Ovary (tissue), 3 donors: ENCODE results near the gene TIMM22.

Source experiments
- CTCF ChIP-seq, 3 donors: fragments of 450-650 bp in 2 of 3; fragments of 200-600 bp in 1 of 3; IDR thresholded peaks; one replicate each; pipeline versions ENCODE4 v1.5.1 to v1.8.0; 2016 to 2022; ENCODE audit warnings: antibody characterized with exemption in 3 of 3, mild to moderate bottlenecking in 1 of 3
- EP300 ChIP-seq: sonication (generic); formaldehyde crosslinking; IDR thresholded peaks from one replicate; pipeline ENCODE4 v1.6.1; 2017; ENCODE audit warnings: antibody characterized with exemption
- donor health status: DM: no; HTN: no; CAD: no.

DNA sequence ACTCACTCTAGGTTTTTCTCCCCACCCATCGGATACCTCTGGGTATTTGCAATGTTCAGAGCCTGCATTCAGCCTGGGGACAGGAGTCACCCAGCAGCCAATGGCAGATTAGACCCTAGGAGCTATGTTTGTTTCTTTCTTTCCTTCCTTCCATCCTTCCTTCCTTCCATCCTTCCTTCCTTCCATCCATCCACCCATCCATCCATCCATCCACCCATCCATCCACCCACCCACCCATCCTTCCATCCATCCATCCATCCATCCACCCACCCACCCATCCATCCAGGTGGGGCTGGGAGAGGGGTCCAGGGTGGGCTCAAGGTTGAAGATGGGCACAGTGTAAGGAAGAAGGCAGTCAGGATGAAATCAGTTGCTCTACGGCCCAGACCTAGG, 39.9 kb downstream of the TIMM22 start:
- TF ChIP-seq EP300 (no peak), CTCF (IDR thresholded peaks at IDR 0.05) (no peak)
